HG03457 (cell line): Measurements from ENCODE around the gene FOLH1.
"Not testable (repeated sequence)": the region's sequence is repeated elsewhere in the genome, so short reads cannot be mapped to it uniquely, and the experiment has no call there.

Experiments used
- ATAC-seq: cut with Tn5 transposase; IDR thresholded peaks from one replicate; pipeline ENCODE4 v1.9.1; 2021; ENCODE audit warnings: moderate number of reproducible peaks; ENCODE audit not compliant: unreplicated experiment

FOLH1 gene

GRCh38 chr11:49208006-49208721 lies at the start of gene FOLH1:
FOLH1 (minus strand) TSS chr11:49208602; CDS start chr11:49208409, 193 bp downstream.
- no peak for ATAC-seq

GRCh38 chr11:49255148-49255547 lies 46.7 kb upstream of the FOLH1 start:
- not testable (repeated sequence) for ATAC-seq

- not testable (repeated sequence) for ATAC-seq
These were observed 42.8 kb upstream of the FOLH1 start for GRCh38 chr11:49251212-49251611.

- ATAC-seq, result not testable (repeated sequence)
These were observed 42.2 kb upstream of the FOLH1 start for GRCh38 chr11:49250398-49251115.

GRCh38 chr11:49249363-49249762 lies 41.0 kb upstream of the FOLH1 start:
- not testable (repeated sequence) for ATAC-seq

- not testable (repeated sequence) for ATAC-seq
These were observed 25.3 kb upstream of the FOLH1 start for GRCh38 chr11:49233685-49234084.

- not testable (repeated sequence) for ATAC-seq
These were observed 24.6 kb upstream of the FOLH1 start for GRCh38 chr11:49233019-49233418.

GRCh38 chr11:49231725-49232124 lies 23.3 kb upstream of the FOLH1 start:
- not testable (repeated sequence) for ATAC-seq

- not testable (repeated sequence) for ATAC-seq
These were observed 22.1 kb upstream of the FOLH1 start for GRCh38 chr11:49230534-49230933.

- not testable (repeated sequence) for ATAC-seq
These were observed 21.6 kb upstream of the FOLH1 start for GRCh38 chr11:49230001-49230400.

GRCh38 chr11:49229136-49229535 lies 20.7 kb upstream of the FOLH1 start:
- not testable (repeated sequence) for ATAC-seq

GRCh38 chr11:49225255-49225785 lies 16.9 kb upstream of the FOLH1 start:
- not testable (repeated sequence) for ATAC-seq

- ATAC-seq, result no peak
These were observed 12.7 kb upstream of the FOLH1 start for GRCh38 chr11:49221112-49221511.

GRCh38 chr11:49213026-49213560 lies 4.7 kb upstream of the FOLH1 start:
- ATAC-seq, result no peak

- ATAC-seq, result not testable (repeated sequence)
These were observed 1.4 kb downstream of the FOLH1 start for GRCh38 chr11:49206999-49207398.

GRCh38 chr11:49202287-49202976 lies 6.0 kb downstream of the FOLH1 start:
- no peak for ATAC-seq

- not testable (repeated sequence) for ATAC-seq
These were observed 11.6 kb downstream of the FOLH1 start for GRCh38 chr11:49196775-49197174.

GRCh38 chr11:49196002-49196401 lies 12.4 kb downstream of the FOLH1 start:
- ATAC-seq, result not testable (repeated sequence)

- not testable (repeated sequence) for ATAC-seq
These were observed 18.1 kb downstream of the FOLH1 start for GRCh38 chr11:49190287-49190686.

GRCh38 chr11:49186225-49186624 lies 22.2 kb downstream of the FOLH1 start:
- not testable (repeated sequence) for ATAC-seq

- not testable (repeated sequence) for ATAC-seq
These were observed 22.8 kb downstream of the FOLH1 start for GRCh38 chr11:49185597-49185996.
